H9 (cell line): ENCODE measurements around the gene CRACR2A. TPM values are rescaled to one million over a fixed set of nuclear protein-coding genes. Genes with fewer than 3 reads are reported as not detected.

ENCODE experiments used
- DNase-seq: peaks from one replicate; pipeline ENCODE4 v3.0.0-alpha.2; 2017
- H2AFZ ChIP-seq: one replicate; pipeline ENCODE4 v1.6.1; 2013; ENCODE audit warnings: mild to moderate bottlenecking, low read length, control low read depth, moderate library complexity
- H2AK5ac ChIP-seq: 2 replicates; pipeline ENCODE4 v1.6.1; 2013; ENCODE audit warnings: low read length, control low read depth, mixed read lengths; ENCODE audit not compliant: insufficient read length
- H2BK120ac ChIP-seq: one replicate; pipeline ENCODE4 v1.6.1; 2013; ENCODE audit warnings: low read depth, mild to moderate bottlenecking, low read length, control low read depth, inconsistent platforms; ENCODE audit not compliant: poor library complexity, severe bottlenecking
- H2BK12ac ChIP-seq: 2 replicates; pipeline ENCODE4 v1.6.1; 2013; ENCODE audit warnings: low read length, control low read depth, mixed read lengths, low read depth; ENCODE audit not compliant: insufficient read length
- H2BK15ac ChIP-seq: 2 replicates; pipeline ENCODE4 v1.6.1; 2013; ENCODE audit warnings: low read depth, low read length, control low read depth
- H2BK20ac ChIP-seq: one replicate; pipeline ENCODE4 v1.6.1; 2013; ENCODE audit warnings: low read depth, mild to moderate bottlenecking, low read length, control low read depth, inconsistent platforms; ENCODE audit not compliant: poor library complexity, severe bottlenecking
- H2BK5ac ChIP-seq: 2 replicates; pipeline ENCODE4 v1.6.1; 2013; ENCODE audit warnings: low read length, control low read depth, mixed read lengths; ENCODE audit not compliant: insufficient read length
- H3K14ac ChIP-seq: 2 replicates; pipeline ENCODE4 v1.6.1; 2013; ENCODE audit warnings: low read length, control low read depth; ENCODE audit not compliant: insufficient read depth
- H3K18ac ChIP-seq: 2 replicates; pipeline ENCODE4 v1.6.1; 2013; ENCODE audit warnings: low read depth, mild to moderate bottlenecking, mixed read lengths, low read length, control low read depth; ENCODE audit not compliant: insufficient read length
- H3K23ac ChIP-seq: 2 replicates; pipeline ENCODE4 v1.6.1; 2013; ENCODE audit warnings: low read length, control low read depth, mixed read lengths, low read depth; ENCODE audit not compliant: insufficient read length
- H3K23me2 ChIP-seq: 2 replicates; pipeline ENCODE4 v1.6.1; 2013; ENCODE audit warnings: low read depth, mild to moderate bottlenecking, mixed read lengths, low read length, control low read depth; ENCODE audit not compliant: insufficient read length, poor library complexity, severe bottlenecking
- H3K27ac ChIP-seq: 2 replicates; pipeline ENCODE4 v1.5.1; 2013; ENCODE audit warnings: low read length, control low read depth, mixed read lengths, low read depth; ENCODE audit not compliant: insufficient read length
- H3K27me3 ChIP-seq: 2 replicates; pipeline ENCODE4 v1.6.1; 2013; ENCODE audit warnings: low read length, control low read depth, inconsistent platforms; ENCODE audit not compliant: insufficient read depth
- H3K4ac ChIP-seq: 2 replicates; pipeline ENCODE4 v1.6.1; 2013; ENCODE audit warnings: low read depth, mild to moderate bottlenecking, control low read depth, inconsistent platforms, low read length, moderate library complexity
- H3K4me1 ChIP-seq: 2 replicates; pipeline ENCODE4 v1.6.1; 2013; ENCODE audit warnings: low read length, control low read depth, inconsistent platforms; ENCODE audit not compliant: insufficient read depth
- H3K4me2 ChIP-seq: 2 replicates; pipeline ENCODE4 v1.6.1; 2013; ENCODE audit warnings: low read length, control low read depth, mixed read lengths; ENCODE audit not compliant: insufficient read length, insufficient read depth
- H3K56ac ChIP-seq: 2 replicates; pipeline ENCODE4 v1.6.1; 2013; ENCODE audit warnings: low read depth, mild to moderate bottlenecking, mixed read lengths, low read length, control low read depth; ENCODE audit not compliant: insufficient read length
- H3K79me1 ChIP-seq: 2 replicates; pipeline ENCODE4 v1.6.1; 2013; ENCODE audit warnings: low read depth, mild to moderate bottlenecking, moderate library complexity, low read length, control low read depth, inconsistent platforms; ENCODE audit not compliant: insufficient read depth, poor library complexity, severe bottlenecking
- H3K79me2 ChIP-seq: 2 replicates; pipeline ENCODE4 v1.6.1; 2013; ENCODE audit warnings: low read length, control low read depth, inconsistent platforms; ENCODE audit not compliant: insufficient read depth
- H3K9ac ChIP-seq: 2 replicates; pipeline ENCODE4 v1.6.1; 2013; ENCODE audit warnings: low read length, control low read depth, mixed read lengths; ENCODE audit not compliant: insufficient read length; ENCODE audit errors: extremely low read depth
- H3K9me3 ChIP-seq: one replicate; pipeline ENCODE4 v1.6.1; 2013; ENCODE audit warnings: low read depth, low read length, inconsistent platforms; ENCODE audit not compliant: control insufficient read depth
- H3T11ph ChIP-seq: one replicate; pipeline ENCODE4 v1.6.1; 2013; ENCODE audit warnings: mild to moderate bottlenecking, low read length, control low read depth, inconsistent platforms
- H4K20me1 ChIP-seq: one replicate; pipeline ENCODE4 v1.6.1; 2013; ENCODE audit not compliant: control insufficient read depth, insufficient read length, insufficient read depth
- H4K5ac ChIP-seq: 2 replicates; pipeline ENCODE4 v1.6.1; 2013; ENCODE audit warnings: low read depth, mild to moderate bottlenecking, mixed read lengths, low read length, control low read depth; ENCODE audit not compliant: insufficient read length
- H4K8ac ChIP-seq: replicated peaks from 2 replicates; pipeline ENCODE4 v1.6.1; 2013; ENCODE audit warnings: low read length, control low read depth, mixed read lengths, low read depth; ENCODE audit not compliant: insufficient read length
- H4K91ac ChIP-seq: 2 replicates; pipeline ENCODE4 v1.6.1; 2013; ENCODE audit warnings: low read depth, mild to moderate bottlenecking, moderate library complexity, mixed read lengths, low read length, control low read depth; ENCODE audit not compliant: insufficient read length
- H3K27ac Mint-ChIP-seq, 3 experiments: 2 replicates in 2 of 3; 3 replicates in 1 of 3; pipeline ENCODE4 v1.8.0; 2020 to 2021; ENCODE audit warnings: mixed read lengths in 3 of 3, mild to moderate bottlenecking in 1 of 3, moderate library complexity in 1 of 3
- H3K27me3 Mint-ChIP-seq: 2 replicates; pipeline ENCODE4 v1.8.0; 2021; ENCODE audit warnings: low read depth, mild to moderate bottlenecking, moderate library complexity, mixed read lengths
- H3K36me3 Mint-ChIP-seq, 3 experiments: 2 replicates in 2 of 3; 3 replicates in 1 of 3; pipeline ENCODE4 v1.8.0; 2020 to 2021; ENCODE audit warnings: low read depth in 3 of 3, mixed read lengths in 3 of 3; ENCODE audit not compliant: insufficient read depth in 1 of 3
- H3K4me1 Mint-ChIP-seq, 2 experiments: 2 replicates each; pipeline ENCODE4 v1.8.0; 2020; ENCODE audit warnings: mixed read lengths in 2 of 2
- H3K4me3 Mint-ChIP-seq, 2 experiments: 2 replicates in 1 of 2; 3 replicates in 1 of 2; pipeline ENCODE4 v1.8.0; 2020 to 2021; ENCODE audit warnings: mild to moderate bottlenecking in 2 of 2, mixed read lengths in 2 of 2, moderate library complexity in 1 of 2
- H3K9me3 Mint-ChIP-seq, 2 experiments: 2 replicates in 1 of 2; 3 replicates in 1 of 2; pipeline ENCODE4 v1.8.0; 2020; ENCODE audit warnings: mild to moderate bottlenecking in 2 of 2, mixed read lengths in 2 of 2, moderate library complexity in 1 of 2
- CTCF ChIP-seq: fragments of 200-600 bp; sonication (generic); conservative IDR thresholded peaks from 3 replicates; pipeline ENCODE4 v1.8.0; 2021; ENCODE audit warnings: antibody characterized with exemption, mild to moderate bottlenecking
- WGBS: extraction: QIAGEN DNeasy Blood & Tissue Kit; methylation state at CpG from one replicate; pipeline ENCODE4 v1.1.7; 2013; ENCODE audit warnings: missing lambda C conversion rate, low lambda C conversion rate, mixed read lengths; ENCODE audit not compliant: insufficient read length; ENCODE audit errors: extremely low coverage; 5-methylcytosine and 5-hydroxymethylcytosine counted together
- total RNA-seq: library from RNA; stranded (reverse); gene quantifications from 2 replicates; pipeline ENCODE4 v1.2.1, GENCODE V29; 2021

Gene CRACR2A
- total RNA-seq, 1 experiment from 2014 or later: 2.0 TPM

- Mint-ChIP-seq H3K9me3 (no peaks in the 10 kb centered on the region), H3K27me3 (peaks cover 1% of the 10 kb centered on the region; the same call in 1 of the 2 replicates), H3K27ac (peak overlapping the region in 2 of 3 experiments; percentile 31 to 75; a peak in 4 of 7 replicates), H3K4me3 (no peak overlapping the region), H3K4me1 (peaks cover 23 to 36% of the 10 kb centered on the region in 2 experiments), H3K36me3 (no peaks in the 10 kb centered on the region)
- H2AK5ac ChIP-seq: no peak overlapping the region
- no peak overlapping the region for H4K5ac ChIP-seq
- no peaks in the 10 kb centered on the region for H3K79me2 ChIP-seq
- no peaks in the 10 kb centered on the region for H3K23me2 ChIP-seq
- H3K14ac ChIP-seq: no peak overlapping the region; the same call in 1 of the 2 replicates
- no peak for DNase-seq
- H3K9me3 ChIP-seq: no peaks in the 10 kb centered on the region
- no peak overlapping the region for H3K9ac ChIP-seq
- TF ChIP-seq CTCF: no peak
- no peaks in the 10 kb centered on the region for H3K27me3 ChIP-seq
- no peaks in the 10 kb centered on the region for H3K79me1 ChIP-seq
- H3K4ac ChIP-seq: no peak overlapping the region
- H2BK15ac ChIP-seq: no peak overlapping the region
- no peak overlapping the region for H3K4me2 ChIP-seq
- H4K91ac ChIP-seq: no peak overlapping the region
- no peak overlapping the region for H4K8ac ChIP-seq
- H2BK120ac ChIP-seq: no peak overlapping the region
- no peak overlapping the region for H2BK20ac ChIP-seq
- no peak overlapping the region for H3K23ac ChIP-seq
- no CpG with 5 or more reads among the region's 5 CpGs for WGBS
- H3K56ac ChIP-seq: no peak overlapping the region
- H2BK5ac ChIP-seq: no peak overlapping the region
- H3K18ac ChIP-seq: no peak overlapping the region
- H4K20me1 ChIP-seq: no peaks in the 10 kb centered on the region
- H3K4me1 ChIP-seq: peaks cover 4% of the 10 kb centered on the region; the same call in 1 of the 2 replicates
- no peak overlapping the region for H2AFZ ChIP-seq
- H3T11ph ChIP-seq: no peak overlapping the region
- H3K27ac ChIP-seq: no peak overlapping the region
- no peak overlapping the region for H2BK12ac ChIP-seq
Observed at GRCh38 chr12:3662521-3662921, 90.4 kb downstream of the CRACR2A start.
